NCI-H128 (cell line): ENCODE data around the gene PCDH9.

Experiments used
- DNase-seq: peaks from one replicate; lab custom pipeline; 2025; ENCODE audit not compliant: unreplicated experiment; lab: John Stamatoyannopoulos, UW

PCDH9 gene

DNA sequence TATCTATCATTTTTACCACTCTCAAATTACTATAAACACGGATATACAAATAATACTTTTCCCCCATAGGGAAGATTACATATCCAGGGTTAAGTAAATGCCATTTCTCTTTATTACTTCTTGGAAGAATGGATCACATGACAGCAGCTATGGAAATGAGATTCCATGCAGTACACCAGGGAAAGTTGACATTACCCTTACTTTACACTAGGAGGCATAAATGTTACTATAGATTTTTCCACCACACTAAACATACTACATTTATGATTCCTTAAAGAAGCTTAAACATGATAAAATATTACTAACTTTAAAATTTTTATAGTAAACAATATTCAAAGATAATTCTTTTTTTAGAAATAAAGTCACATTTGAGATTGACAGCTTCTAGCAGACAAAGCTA lies 611.4 kb downstream of the PCDH9 start:
- DNase-seq: no peak

DNA sequence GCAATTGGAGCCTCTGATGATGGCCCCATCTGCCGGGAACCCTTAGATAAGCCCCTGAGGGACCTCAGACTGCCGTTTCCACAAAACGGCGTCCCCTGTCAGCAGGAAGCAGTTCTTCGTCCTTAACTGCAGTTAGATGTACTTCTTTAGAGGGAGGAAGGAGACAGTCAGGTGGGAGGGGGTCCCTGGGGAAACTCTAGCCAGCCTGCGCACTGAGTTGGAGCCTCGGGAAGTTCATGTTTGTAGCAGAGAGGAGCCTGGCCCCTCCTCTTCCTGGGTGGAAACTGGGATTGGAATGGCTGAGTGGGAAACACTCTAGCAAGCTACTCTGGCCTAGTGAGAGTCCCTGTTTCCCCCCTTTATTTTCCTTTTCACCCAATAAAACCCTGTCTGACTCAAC lies 612.4 kb downstream of the PCDH9 start:
- DNase-seq: no peak

DNA sequence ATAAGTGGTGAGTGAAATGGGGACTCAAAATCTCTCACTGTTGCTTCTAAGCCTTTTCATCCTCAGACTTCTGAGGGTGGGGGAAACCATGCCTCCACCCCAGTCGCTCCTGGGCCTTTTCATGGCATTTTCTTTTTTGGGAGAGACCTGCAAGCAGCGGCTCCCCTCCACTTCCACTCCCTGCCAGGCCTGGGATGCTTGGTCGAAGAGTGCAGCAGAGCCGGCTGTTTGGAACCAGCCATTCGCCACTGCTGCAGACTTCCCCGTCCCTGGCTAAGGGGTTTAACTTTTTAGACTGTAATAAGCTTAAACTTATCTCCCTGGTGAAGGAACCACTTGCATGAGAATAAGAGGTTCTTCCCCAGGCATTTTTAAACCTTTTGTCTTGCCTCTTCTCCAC lies 617.2 kb downstream of the PCDH9 start:
- DNase-seq: no peak

DNA sequence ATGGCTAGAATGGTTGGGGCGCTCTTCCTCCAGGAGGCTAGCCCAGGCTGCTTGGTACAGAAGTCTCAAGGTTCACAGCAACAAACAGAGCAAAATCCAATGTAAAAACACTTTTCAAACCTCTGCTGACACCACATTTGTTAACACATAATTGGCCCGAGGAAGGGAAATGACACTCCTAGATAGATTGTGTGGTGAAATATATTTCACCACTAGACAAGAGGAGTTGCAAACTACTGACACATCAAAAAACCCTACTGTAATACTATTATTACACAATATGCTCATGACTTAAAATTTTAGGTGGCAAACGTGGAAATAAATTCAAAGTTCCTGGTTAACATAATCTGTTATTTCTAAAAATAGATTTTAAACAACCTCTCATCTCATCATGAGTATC lies 643.6 kb downstream of the PCDH9 start:
- no peak for DNase-seq

DNA sequence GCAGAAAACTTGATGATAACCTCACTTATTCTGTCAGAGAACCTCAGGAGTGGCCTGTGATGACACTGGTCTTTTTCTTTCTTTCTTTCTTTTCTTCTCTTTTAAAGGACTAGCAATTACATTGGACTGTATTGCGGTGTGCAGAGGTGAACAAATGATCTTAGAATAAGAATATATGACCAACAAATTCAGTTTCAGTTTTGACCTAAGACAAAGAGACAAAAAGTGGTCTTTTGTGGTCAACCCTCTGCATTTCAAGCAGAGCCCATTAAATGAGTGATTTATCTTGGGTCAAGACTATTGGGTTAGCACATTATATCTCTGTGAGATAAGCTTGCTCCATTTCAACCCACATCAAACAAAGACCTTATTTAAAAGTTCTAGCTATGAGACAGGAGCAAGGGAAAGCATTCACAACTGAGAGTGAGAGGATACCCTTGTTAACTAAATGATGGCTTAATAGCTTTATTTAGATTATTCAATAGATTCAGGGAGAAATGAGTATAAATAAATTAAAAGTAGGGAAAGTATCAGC lies 644.4 kb downstream of the PCDH9 start:
- DNase-seq: no peak

DNA sequence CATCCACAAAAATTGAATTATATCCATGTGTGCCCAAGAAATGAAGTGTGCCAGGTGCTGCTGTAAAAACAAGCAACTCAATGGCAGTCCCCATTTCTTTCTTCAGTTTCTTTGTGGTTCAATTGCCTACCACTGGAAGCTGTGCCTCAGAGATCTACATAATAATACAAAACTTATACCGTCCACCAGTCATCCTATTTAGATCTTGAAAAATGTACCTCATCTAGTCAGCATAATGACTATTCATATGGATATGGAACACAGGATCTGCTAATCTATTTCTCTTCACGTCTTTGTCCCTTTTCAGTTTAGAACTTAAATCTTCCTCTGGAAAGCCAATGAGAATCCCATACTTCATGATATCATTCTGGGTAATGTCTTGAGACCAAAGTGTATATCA lies 648.5 kb downstream of the PCDH9 start:
- DNase-seq: no peak

DNA sequence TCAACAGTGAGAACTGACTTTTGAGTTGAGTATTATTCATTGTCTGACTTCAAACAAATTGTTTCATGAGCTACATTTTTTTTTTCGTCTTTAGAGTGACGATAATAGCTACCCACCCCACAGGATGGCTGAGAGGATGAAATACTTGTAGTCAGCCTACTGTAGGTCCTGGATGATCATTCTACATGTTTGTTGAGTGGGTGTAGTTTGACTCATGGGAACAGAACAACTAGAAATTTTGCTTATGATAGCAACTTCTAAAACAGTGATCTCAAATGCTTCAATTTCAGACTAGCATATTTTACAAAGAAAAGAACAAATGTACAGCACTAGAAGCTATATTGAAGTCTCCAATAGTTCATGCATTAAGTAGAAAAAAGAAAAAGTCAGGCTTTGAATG lies 651.8 kb downstream of the PCDH9 start:
- no peak for DNase-seq

DNA sequence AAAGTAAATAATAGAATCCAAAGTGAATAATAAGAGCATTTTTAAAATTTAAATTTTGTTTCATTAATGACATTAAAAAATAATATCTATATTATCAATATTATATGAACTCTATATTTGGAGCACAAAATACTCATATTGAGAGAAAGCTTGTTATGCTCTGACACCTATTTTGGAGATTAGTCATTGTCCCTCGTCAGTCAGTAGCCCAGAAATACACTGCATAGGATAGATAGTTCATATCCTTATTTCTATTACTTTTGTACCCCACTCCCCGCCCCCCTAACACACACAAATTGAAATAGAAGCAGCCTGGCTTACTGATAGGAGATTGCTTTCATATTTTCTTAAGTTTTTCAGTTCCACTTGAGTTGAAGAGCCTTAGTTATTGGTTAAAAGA lies 652.8 kb downstream of the PCDH9 start:
- no peak for DNase-seq

DNA sequence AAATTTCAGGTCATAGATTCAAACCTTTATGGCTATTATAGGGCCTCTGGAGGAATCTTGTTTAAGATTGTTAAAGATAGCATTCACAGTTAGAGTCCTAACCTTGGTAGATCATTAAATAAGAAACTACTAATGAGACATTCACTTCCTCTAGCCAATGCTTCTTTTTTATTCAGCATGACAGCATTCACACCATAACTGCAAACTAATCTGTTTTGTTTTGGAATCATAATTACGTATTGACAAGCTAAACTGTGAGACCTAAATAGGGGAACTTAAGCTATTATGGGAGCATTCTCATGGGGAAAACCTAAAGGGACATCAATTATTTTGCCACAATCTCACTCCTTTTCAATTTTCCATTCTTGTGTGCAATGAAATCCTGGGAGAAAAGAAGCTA lies 653.8 kb downstream of the PCDH9 start:
- no peak for DNase-seq

DNA sequence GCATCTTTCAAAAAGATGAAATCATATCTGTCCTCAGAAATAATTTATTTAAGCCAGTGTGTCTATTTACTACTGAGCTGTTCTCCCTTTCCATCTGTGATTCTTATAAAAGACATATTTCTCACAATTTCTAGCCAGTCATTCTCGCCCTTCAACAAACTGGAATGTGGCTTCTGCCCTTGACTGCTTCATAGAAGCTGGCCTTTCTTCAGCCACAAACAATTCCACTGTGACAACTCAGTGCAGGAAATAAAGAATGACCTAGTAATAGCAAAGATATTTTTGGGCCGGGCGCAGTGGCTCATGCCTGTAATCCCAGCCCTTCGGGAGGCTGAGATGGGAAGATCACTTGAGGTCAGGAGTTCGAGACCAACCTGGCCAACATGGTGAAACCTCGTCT lies 655.5 kb downstream of the PCDH9 start:
- no peak for DNase-seq

DNA sequence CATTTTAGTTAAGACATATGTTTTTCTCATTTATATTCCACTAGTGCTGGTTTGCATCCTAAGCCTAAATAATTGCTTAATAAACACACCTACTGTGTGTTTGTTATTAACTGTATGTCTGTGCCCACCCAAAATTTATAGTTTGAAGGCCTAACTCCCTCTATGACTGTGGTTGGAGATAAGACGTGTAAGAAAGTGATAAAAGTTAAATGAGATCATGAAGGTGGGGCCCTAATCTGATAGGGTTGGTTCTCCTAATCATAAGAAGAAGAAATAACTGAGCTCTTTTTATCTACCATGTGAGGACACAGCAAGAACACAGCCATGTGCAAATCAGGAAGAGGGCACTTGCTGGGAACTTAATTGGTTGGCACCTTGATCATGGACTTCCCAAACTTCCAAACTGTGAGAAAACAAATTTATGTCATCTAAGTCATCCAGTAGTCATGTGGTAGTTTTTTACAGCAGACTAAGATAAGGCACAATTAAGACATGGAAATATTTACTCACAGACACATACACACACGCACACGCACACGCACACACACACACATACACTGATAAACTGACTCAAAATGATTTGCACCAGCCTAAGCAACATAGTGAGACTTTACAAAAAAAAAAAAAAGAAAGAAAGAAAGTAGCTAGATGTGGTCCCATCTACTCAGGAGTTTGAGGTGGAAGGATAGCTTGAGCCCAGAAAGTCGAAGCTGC lies 662.1 kb downstream of the PCDH9 start:
- no peak for DNase-seq

DNA sequence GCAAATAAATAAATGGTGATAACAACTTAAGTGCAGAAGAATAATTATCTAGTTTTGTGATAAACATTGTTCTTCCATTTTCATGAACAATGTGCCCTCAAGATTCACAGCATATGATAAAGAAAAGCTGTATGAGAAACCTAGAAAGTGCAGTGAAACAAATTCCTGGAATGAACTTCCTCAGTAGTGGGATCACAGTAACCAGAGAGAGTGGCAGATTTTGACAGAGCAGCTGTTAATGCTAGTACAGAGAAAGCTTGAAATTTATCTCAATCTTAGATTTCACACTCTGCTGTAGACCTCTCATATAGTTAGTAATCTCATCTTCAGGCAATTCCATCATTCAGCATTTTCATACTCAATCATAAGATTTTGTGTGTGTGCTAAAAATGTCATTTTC lies 664.9 kb downstream of the PCDH9 start:
- DNase-seq: no peak

DNA sequence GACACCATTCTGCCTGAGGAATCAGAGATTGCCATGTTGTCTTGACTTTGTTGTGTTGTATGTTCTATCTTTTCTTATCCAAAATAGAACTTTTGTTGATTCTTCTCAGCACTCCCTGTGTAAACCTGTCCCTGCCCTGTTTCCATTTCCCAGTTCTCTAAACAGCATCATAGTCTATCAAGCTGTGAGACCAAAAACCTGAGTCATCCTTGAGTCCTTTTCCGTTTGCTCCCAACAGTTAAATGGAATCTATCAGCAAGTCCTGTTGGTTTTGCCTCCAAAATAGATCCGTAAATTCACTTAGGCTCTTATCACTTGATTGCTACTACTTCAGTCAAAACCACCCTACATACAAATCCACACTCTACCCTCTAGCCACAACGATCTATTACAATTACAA lies 667.1 kb downstream of the PCDH9 start:
- DNase-seq: no peak

DNA sequence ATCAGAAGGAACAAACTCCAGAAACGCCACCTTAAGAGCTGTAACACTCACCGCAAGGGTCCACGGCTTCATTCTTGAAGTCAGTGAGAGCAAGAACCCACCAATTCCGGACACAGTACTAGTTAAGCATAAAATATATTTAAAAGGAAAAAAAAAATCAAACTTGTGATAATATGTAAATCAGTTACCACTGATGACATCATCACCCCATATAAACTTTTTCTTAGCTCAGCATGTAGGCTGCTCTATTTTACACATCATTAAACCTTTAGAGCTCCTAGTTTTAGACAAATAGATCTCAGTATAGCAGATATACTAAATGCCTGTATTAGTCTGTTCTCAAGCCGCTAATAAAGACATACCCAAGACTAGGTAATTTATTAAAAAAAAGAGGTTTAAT lies 668.1 kb downstream of the PCDH9 start:
- no peak for DNase-seq

DNA sequence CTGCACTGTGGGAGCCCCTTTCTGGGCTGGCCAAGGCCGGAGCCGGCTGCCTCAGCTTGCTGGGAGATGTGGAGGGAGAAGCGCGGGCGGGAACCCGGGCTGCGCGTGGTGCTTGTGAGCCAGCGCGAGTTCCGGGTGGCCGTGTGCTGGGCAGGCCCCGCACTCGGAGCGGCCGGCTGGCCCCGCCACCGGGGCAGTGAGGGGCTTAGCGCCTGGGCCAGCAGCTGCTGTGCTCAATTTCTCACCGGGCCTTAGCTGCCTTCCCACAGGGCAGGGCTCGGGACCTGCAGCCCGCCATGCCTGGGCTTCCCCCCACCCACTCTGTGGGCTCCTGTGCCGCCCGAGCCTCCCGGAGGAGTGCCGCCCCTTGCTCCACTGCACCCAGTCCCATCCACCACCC lies 669.1 kb downstream of the PCDH9 start:
- DNase-seq: no peak

DNA sequence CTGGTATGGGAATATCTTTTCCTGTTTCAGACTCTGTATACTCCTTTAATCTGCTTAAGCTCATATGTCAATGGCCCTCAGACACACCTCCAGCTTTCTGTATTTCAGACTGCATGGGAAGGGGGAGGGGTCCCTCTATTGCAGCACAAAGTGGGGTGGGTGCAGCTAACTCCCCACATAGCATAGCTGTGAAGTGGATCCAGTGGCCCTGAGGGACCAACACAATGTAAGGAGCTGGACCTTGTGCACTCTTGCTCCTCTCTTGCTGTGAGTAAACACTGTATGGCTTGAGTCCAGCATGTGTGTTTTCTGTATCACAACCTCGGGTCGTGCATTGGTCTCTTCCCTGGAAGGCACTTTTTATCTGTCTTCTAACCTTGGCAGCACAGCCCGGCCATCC lies 669.9 kb downstream of the PCDH9 start:
- no peak for DNase-seq

DNA sequence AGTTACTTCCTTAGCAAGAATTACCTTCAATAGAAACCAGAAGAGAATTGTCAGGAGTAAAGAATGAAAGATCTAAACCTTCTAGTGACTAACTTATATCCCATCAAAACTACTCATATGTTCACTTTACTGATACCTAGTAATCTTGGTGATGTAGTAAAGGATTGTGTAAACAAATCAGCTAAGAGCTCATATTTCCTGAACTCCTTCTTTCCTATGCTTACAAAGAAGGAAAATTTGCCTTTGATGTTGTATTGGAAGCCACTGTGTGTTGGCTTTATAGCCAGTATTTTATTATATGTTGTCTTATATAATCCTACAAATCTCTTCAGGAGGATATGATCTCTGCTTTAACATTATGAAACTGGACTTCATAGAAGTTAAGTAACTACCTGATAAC lies 671.0 kb downstream of the PCDH9 start:
- no peak for DNase-seq

DNA sequence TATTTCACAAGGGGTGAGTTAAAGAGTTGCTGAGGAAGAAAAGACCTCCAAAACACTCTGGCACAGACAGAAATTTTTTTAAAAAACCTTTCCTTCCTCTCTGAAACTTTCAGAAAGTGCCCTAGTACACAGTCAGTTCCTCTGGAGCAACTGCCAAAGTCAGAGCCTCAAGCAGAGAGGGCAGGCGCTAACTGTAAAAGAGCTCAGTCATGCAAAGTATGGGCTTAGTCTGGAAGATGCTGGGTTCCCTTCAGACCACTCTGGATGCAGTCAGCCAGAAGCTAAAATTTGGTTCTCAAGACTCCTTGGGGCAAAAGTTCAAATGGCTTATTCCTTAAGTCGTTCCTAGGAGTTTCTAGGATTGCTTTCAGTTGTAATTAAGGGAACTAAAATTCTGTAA lies 671.6 kb downstream of the PCDH9 start:
- no peak for DNase-seq

DNA sequence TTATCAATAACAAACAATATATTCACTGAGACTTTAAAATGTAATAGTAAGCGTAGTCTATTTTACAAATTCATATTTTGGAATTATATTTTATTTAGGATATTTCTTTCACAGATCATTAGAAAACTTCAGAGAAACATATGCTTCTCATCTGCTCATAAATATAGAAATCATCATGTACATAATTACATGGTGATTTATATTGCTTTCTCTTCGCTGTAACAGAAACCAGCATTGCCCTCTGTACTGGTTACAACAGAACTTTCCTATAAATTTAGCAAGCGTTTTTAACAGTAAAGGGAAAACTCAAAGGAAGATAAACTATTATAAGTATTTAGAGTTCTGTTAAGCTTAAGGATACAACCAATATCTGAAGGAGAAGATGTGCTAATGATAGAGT lies 672.8 kb downstream of the PCDH9 start:
- no peak for DNase-seq

DNA sequence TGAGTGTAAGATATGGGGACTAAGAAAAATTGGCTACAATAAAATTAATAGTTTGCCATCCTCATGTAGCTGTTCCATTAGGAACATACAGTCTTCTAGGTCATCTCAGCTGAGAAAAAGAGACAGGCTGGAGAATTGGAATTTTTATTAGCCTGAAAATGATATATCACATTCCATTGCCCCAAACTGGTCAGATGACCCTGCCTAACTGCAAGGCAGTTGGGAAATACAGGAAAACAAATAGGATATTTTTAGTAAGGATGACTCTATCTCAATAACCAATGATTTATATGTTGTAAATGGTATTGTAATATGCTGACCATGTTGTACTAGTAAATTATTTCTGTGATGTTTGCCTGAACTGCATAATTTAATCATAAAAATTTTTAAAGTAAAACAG lies 673.8 kb downstream of the PCDH9 start:
- no peak for DNase-seq

DNA sequence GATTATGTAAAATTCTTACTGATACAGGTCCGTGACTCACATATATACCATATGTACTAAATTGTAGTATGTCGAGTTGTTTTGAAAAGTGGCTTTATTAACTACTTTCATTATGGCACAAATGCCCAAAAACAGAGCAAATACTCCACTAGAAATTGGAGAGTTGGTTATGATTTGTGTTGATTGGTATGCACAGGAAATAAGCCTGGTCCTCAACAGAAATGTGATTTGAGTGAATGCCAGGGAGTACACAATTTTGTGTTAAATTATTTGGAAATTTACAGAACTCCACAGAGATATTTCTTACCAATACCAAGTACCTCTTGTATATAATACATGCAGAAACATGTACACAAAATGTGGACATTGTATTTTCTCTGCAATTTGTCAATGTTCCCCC lies 676.7 kb downstream of the PCDH9 start:
- DNase-seq: no peak

DNA sequence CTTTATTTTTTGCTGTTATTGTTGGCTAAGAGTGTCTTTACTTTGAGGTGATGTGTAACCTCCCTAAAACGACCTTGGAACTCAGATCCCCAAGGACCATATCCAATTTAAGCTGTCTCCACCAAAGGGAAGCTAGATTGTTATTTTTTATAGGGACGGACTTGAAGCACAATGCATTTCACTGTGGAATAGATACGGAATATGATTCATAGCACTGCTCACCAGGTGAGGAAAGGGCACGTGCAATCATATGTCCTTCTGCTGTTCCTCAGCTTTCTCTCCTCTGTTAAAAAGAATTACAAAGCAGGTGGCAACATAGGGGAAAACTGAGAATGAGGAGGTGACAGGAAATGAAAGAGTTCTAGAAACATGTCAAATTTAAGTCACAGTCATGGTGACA lies 679.0 kb downstream of the PCDH9 start:
- no peak for DNase-seq

DNA sequence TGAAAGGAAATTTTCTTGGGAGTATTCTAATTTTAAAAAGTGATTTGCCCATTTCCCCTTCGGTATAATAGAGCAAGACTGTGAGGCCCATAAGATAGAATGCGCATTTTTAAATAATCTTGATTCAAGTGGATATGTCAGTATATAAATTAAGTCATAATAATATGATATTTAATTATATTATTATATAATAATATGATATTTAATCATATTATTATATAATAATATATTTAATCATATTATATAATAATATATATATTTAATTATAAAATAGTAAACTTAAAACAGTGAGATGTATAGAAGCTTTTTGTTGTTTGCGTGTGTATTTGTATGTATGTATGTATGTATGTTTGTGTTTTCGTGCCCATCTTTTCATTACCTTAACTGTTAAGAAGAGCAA lies 682.5 kb downstream of the PCDH9 start:
- DNase-seq: no peak
